ENCODE data around the gene FER.

- no peak for TF ChIP-seq CTCF (IDR thresholded peaks at IDR 0.05)
- TF ChIP-seq POLR2A (IDR thresholded peaks at IDR 0.05), result no peak
These were observed 110.2 kb downstream of the FER start for GRCh38 chr5:108857905-108858304.
